Gastroesophageal sphincter (tissue), 3 donors: ENCODE measurements around the gene GALNT18.

ENCODE experiments used
- CTCF ChIP-seq, 4 experiments: fragments of 200-600 bp in 2 of 4; fragments of 450-650 bp in 2 of 4; sonication (generic) in 1 of 4; IDR thresholded peaks; one replicate each; pipeline ENCODE4 v1.5.1; 2017 to 2019; ENCODE audit warnings: antibody characterized with exemption in 4 of 4, mild to moderate bottlenecking in 2 of 4, moderate library complexity in 2 of 4
- POLR2A ChIP-seq, 2 donors: fragments of 450-650 bp; IDR thresholded peaks; one replicate each; pipeline ENCODE4 v1.6.1; 2017; ENCODE audit warnings: antibody characterized with exemption in 2 of 2, mild to moderate bottlenecking in 2 of 2, moderate library complexity in 1 of 2

DNA sequence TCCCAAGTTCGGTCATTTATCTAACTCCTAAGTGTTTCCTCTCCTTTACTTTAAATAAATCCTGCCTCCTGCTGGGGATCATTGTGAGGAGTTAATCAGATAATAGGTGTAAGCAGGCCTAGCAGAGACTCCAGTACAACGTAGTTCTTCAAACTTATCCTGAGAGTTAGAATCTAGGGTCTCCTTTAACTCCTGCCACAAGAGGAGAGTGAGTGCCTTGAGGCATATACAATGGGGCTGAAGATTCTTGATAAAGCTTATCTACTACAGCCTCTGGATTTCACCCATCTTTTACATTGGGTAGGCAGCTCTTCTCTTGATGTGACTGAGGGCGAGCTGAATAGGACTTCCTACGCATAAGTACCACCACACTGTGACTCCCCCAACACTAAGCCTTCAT, 3.1 kb upstream of the GALNT18 start:
- TF ChIP-seq POLR2A (IDR thresholded peaks at IDR 0.05) (no peak), CTCF (IDR thresholded peaks at IDR 0.05) (no peak)
